HG02885 (cell line): ENCODE results near the gene TM4SF20.
"Not testable (repeated sequence)": the region's sequence is repeated elsewhere in the genome, so short reads cannot be mapped to it uniquely, and the experiment has no call there.

ENCODE experiments used
- ATAC-seq: cut with Tn5 transposase; IDR thresholded peaks from one replicate; pipeline ENCODE4 v1.9.1; 2021; ENCODE audit warnings: mild to moderate bottlenecking; ENCODE audit not compliant: unreplicated experiment, poor library complexity

The TM4SF20 gene

DNA sequence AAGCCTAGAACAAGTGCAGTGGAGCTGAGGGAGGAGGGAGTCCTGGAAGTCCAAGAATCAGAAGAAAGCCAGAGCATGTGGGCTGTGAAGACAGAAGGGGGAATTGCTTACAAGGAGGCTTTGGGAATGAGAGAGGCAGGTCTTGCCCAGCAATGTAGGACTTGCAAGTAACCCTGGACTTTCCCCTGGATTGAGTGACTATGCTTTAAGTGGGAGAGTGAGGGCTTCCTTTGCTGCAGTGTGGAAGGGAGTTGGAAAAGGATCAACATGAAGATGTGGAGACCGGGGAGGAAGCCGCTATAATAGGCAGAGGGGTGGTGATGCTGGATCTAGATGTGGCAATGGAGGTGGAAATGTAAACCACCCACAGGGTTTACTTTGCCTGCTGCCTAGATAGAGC lies 22.4 kb upstream of the TM4SF20 start:
- no peak for ATAC-seq

- no peak for ATAC-seq
Measured at GRCh38 chr2:227398684-227399670, 19.9 kb upstream of the TM4SF20 start.

DNA sequence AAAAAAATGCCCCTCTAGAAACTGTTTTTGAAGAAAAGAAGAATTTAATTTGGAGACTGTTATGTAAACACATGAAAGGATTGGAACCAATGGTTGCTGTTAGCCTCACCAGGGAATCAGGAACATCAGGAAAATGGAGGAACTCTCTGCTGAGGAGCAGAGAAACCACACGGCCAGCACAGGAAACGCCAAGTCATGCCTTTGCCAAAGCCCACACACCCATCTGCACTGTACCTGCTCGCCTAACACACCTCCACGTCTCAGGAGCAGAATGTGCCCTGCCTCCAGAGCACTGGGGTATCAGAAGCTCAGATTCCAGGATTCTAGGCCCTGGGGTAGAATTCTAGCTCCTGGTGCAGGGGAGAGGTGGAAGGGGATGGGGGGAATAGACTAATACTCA lies 18.5 kb upstream of the TM4SF20 start:
- ATAC-seq = no peak

GRCh38 chr2:227395556-227395955 lies 16.4 kb upstream of the TM4SF20 start:
- no peak for ATAC-seq

GRCh38 chr2:227394401-227394800 lies 15.3 kb upstream of the TM4SF20 start:
- ATAC-seq = no peak

DNA sequence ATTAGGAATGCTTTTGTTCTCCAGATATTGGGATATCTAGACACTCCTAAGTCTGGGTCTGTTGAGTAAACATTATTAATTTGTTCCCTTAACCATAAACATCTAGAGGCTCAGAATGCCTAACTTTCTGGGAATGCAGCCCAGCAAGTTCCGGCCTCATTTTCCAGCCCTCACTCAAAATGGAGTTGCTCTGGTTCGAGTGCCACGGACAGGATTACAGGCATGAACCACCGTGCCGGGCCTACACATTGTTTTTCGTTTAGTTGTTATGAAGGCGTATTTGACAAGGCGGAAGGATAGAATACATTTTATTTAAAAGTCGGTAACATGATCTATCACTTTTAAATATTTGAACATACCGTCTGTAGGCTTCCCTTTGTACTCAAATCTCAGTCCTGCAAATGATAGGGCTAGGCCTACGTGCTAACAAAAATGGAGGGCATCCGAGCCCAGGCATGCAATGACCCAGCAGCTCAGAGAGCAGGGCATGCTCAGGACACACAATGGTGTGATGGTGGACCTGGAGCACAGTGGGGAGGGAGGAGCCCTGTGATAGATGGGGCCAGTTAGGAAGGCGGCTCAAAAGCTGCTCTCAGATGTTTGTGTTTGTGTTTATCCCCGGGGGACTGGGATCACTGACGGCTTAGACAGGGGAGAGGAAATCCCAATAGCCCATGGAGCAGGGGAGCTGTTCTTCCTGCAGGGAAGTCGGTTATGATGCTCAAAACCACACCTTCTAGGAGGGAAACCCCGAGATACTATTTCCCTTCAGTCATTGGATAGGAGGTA lies 11.6 kb upstream of the TM4SF20 start:
- ATAC-seq = no peak

DNA sequence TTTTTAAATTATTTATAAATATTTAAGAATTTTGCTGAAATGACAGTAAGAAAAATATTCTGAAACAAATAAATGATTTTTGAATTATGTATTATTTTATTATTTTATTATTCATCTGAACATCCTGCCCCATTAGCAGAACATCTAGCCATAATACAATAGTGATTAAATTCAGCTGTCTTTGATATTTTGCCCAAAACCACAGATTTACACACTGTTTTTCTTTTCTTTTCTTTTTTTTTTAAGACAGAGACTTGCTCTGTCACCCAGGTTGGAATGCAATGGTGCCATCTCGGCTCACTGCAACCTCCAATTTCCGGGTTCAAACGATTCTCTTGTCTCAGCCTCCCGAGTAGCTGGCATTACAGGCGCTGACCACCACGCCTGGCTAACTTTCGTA lies 10.6 kb upstream of the TM4SF20 start:
- no peak for ATAC-seq

GRCh38 chr2:227389231-227389630 lies 10.1 kb upstream of the TM4SF20 start:
- ATAC-seq = no peak

GRCh38 chr2:227388537-227389011 lies 9.5 kb upstream of the TM4SF20 start:
- no peak for ATAC-seq

DNA sequence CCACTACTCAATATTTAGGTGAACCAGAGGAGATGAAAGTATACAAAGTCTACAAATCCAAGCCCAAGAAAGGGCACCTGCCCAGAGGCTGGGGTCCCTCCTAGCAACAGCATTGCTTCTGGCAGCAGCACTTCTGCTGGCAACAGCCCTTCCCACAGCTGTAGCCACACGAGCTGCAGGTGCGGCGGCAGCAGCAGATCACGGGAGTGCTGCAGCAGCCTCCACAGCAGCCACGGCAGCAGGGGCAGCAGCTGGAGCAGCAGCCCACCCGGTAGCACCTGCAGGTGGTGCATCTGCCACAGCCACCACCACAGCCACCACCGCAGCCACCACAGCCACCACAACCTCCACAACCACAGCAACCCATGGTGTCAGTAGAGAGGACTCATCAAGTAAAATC lies 8.5 kb upstream of the TM4SF20 start, which contains the start of gene SCYGR1:
Gene SCYGR1 (minus strand): TSS at position 367 of the 400 bp plus-strand sequence. CDS start 0 bp downstream, at position 367.
- ATAC-seq = not testable (repeated sequence)

GRCh38 chr2:227386630-227387029 lies 7.5 kb upstream of the TM4SF20 start:
- ATAC-seq = no peak

- no peak for ATAC-seq
Measured at GRCh38 chr2:227383686-227384085, 4.6 kb upstream of the TM4SF20 start.

GRCh38 chr2:227382241-227382835 lies 3.2 kb upstream of the TM4SF20 start:
- ATAC-seq = not testable (repeated sequence)

GRCh38 chr2:227378371-227378782 lies 729 bp downstream of the TM4SF20 start:
- ATAC-seq = no peak

GRCh38 chr2:227377467-227378351 lies 1.4 kb downstream of the TM4SF20 start:
- no peak for ATAC-seq

- no peak for ATAC-seq
Measured at GRCh38 chr2:227376656-227377396, 2.3 kb downstream of the TM4SF20 start.

GRCh38 chr2:227374158-227374557 lies 4.9 kb downstream of the TM4SF20 start:
- peak; percentile 81 for ATAC-seq

DNA sequence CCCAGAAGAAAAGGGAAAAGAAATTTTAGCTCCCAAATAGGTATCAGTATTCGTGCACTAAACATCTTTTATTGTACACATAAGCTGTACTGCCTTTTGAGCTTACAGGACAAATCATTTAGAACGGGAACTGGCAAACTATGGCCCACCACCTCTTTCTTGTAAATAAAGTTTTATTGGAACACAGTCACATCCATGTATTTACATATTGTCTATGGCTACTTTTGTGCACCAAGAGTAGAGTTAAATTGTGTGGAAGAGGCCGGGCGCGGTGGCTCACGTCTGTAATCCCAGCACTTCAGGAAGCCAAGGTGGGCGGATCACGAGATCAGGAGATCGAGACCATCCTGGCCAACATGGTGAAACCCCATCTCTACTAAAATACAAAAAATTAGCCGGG lies 5.7 kb downstream of the TM4SF20 start:
- ATAC-seq = no peak

DNA sequence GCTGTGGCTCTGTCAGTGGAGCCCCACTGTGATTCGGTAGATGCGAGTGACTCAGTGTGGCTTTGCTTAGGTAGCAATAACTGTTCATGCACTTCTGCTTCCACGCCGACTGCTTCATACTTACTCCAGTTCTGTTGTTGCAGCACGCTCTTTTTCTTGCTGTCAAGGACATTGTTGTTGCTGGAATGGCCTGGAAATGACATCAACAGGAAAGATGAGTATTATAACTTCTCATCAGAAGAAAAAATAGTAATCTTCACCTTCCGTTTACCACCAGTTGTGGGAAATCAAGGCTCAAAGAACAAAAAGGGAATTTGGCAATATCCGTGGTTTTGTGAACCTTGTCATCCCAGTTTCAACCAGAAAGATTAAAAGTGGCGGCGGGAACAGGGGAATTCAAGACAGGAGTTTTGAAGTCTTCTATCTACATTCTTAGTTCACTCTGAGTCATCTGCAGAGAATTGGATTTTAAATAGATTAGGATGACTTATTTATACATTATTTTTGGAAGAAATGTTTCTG lies 8.3 kb downstream of the TM4SF20 start:
- ATAC-seq = no peak
